ENCODE results near the gene ZFHX3.

Gene ZFHX3

GRCh38 chr16:72794986-72795385, 252.9 kb downstream of the ZFHX3 start:
- DNase-seq (ENCODE audit: low read depth in 2 of 2) = no peak

GRCh38 chr16:72794319-72794718, 253.6 kb downstream of the ZFHX3 start:
- DNase-seq (ENCODE audit: low read depth in 2 of 2) = no peak

- DNase-seq (ENCODE audit: low read depth in 2 of 2) = no peak
Measured at GRCh38 chr16:72793716-72794115, 254.2 kb downstream of the ZFHX3 start.

GRCh38 chr16:72793017-72793416, 254.9 kb downstream of the ZFHX3 start:
- no peak for DNase-seq (ENCODE audit: low read depth in 2 of 2)

GRCh38 chr16:72791786-72792185, 256.1 kb downstream of the ZFHX3 start:
- no peak for DNase-seq (ENCODE audit: low read depth in 2 of 2)

GRCh38 chr16:72789921-72790320, 258.0 kb downstream of the ZFHX3 start:
- no peak for DNase-seq (ENCODE audit: low read depth in 2 of 2)

- no peak for DNase-seq (ENCODE audit: low read depth in 2 of 2)
Measured at GRCh38 chr16:72789465-72789864, 258.5 kb downstream of the ZFHX3 start.

GRCh38 chr16:72788269-72788809, 259.6 kb downstream of the ZFHX3 start:
- no peak for DNase-seq (ENCODE audit: low read depth in 2 of 2)

GRCh38 chr16:72787514-72788268, 260.2 kb downstream of the ZFHX3 start:
- peak; percentile 12 to 44 for DNase-seq (ENCODE audit: low read depth in 2 of 2)

GRCh38 chr16:72787130-72787513, 260.8 kb downstream of the ZFHX3 start:
- no peak for DNase-seq (ENCODE audit: low read depth in 2 of 2)

GRCh38 chr16:72786606-72787005, 261.3 kb downstream of the ZFHX3 start:
- no peak for DNase-seq (ENCODE audit: low read depth in 2 of 2)

- DNase-seq (ENCODE audit: low read depth in 2 of 2) = no peak
Measured at GRCh38 chr16:72785886-72786285, 262.0 kb downstream of the ZFHX3 start.

- DNase-seq (ENCODE audit: low read depth in 2 of 2) = no peak
Measured at GRCh38 chr16:72785171-72785570, 262.8 kb downstream of the ZFHX3 start.

- DNase-seq (ENCODE audit: low read depth in 2 of 2) = no peak
Measured at GRCh38 chr16:72783716-72784318, 264.1 kb downstream of the ZFHX3 start.

- no peak for DNase-seq (ENCODE audit: low read depth in 2 of 2)
Measured at GRCh38 chr16:72769876-72770275, 278.1 kb downstream of the ZFHX3 start.

GRCh38 chr16:72768591-72768990, 279.3 kb downstream of the ZFHX3 start:
- no peak for DNase-seq (ENCODE audit: low read depth in 2 of 2)

- no peak for DNase-seq (ENCODE audit: low read depth in 2 of 2)
Measured at GRCh38 chr16:72766506-72766905, 281.4 kb downstream of the ZFHX3 start.

GRCh38 chr16:72764015-72764654, 283.8 kb downstream of the ZFHX3 start:
- DNase-seq (ENCODE audit: low read depth in 2 of 2) = no peak

- no peak for DNase-seq (ENCODE audit: low read depth in 2 of 2)
Measured at GRCh38 chr16:72760581-72760980, 287.3 kb downstream of the ZFHX3 start.

- no peak for DNase-seq (ENCODE audit: low read depth in 2 of 2)
Measured at GRCh38 chr16:72753881-72754280, 294.0 kb downstream of the ZFHX3 start.

- no peak for DNase-seq (ENCODE audit: low read depth in 2 of 2)
Measured at GRCh38 chr16:72752004-72752695, 295.8 kb downstream of the ZFHX3 start.

- no peak for DNase-seq (ENCODE audit: low read depth in 2 of 2)
Measured at GRCh38 chr16:72751076-72751475, 296.9 kb downstream of the ZFHX3 start.
